Measurements from ENCODE around the gene ZNF821.
"Not testable (repeated sequence)": the region's sequence is repeated elsewhere in the genome, so short reads cannot be mapped to it uniquely, and the experiment has no call there.

Gene ZNF821, protein sequence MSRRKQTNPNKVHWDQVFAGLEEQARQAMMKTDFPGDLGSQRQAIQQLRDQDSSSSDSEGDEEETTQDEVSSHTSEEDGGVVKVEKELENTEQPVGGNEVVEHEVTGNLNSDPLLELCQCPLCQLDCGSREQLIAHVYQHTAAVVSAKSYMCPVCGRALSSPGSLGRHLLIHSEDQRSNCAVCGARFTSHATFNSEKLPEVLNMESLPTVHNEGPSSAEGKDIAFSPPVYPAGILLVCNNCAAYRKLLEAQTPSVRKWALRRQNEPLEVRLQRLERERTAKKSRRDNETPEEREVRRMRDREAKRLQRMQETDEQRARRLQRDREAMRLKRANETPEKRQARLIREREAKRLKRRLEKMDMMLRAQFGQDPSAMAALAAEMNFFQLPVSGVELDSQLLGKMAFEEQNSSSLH

DNA sequence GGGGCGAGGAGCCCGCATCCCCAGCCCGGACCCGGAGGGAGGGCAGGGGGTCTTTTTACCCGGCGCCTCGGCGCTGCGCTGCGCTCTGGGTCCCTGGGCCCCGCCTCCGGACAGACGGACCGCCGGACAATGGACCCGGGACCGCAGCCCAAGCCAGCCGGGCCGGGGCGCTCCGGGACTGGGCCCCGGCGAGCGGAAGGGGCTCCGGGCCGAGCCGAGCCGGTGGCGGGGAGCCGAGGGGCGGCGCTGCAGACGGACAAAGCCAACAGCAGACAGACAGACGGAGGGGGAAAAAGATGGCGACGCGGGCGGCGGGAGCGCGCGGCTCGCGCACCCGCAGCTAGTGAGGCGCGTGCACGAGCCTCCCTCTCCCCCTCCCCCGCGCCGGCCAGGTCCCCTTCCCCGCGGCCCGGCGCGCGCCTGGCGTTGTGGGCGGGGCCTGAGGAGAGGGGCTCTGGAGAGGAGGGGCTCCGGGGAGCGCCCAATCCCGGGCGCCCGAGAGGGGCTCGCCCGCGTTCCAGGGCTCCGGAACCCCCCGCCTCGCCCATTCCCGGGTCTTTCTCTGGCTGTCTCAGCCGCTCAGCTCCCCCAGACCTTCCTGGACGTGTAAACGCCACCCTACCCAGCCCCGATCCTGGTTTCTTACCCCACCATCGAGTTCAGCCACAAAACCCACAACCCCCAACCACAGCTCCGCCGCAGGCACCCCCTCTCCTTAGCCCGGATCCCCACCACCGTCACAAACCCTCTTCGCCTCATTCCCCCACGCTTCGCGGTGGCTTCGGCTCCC is at the start of gene ZNF821:
TSS of gene ZNF821 (minus strand) at position 334 of the 790 bp plus-strand sequence. CDS start 4,236 bp downstream, outside the sequence.
- peak; percentile 80 for DNase-seq

DNA sequence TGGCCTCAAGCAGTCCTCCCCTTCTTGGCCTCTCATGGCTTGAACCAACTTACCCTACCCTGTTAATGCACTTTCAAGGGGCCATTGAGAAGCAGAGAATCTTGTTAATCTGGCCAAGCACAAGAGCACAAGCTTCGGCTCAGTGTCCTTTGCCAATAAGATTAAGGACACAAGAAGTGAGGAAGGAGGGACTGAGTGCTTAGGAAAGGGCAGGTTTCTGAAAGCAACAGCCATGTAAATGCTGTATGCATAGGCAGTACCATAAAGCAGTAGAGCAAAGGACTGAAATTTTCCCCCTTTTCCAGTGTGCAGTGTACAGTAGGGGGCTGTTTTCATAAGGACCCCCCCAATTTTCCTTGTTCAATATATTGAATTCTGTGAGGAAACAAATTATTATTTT is 49.0 kb upstream of the ZNF821 start:
- no peak for DNase-seq

DNA sequence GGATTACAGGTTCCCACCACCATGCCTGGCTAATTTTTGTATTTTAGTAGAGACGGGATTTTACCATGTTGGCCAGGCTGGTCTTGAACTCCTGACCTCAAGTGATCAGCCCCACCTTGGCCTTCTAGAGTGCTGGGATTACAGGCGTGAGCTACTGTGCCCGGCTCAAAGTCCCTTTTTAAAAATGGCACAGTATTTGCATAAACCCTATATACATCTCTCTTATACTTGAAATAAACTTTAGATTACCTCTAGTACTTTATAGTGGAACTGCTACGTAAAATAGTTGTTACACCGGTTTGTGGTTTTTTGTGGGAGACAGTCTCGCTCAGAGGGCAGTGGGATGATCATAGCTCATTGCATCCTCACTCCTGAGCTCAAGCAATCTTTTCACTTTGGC is 47.6 kb upstream of the ZNF821 start:
- no peak for DNase-seq

DNA sequence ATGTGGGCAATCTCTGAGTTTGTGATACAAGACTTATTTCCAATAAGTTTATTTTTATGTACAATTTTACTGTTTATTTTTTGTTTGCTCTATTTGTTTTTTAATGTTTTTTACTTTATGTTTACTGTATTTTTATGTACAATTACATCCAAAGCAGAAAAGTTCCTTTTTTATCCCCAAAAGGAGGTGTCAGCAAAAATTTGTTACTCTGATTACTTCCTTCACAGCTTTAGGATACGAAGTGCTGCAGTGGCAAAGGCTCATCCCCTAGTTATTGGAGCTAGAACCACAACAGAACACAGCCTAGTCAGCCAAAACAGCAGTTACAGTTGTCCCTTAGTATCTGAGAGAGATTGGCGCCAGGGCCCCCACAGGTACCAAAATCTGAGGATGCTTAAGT is 47.0 kb upstream of the ZNF821 start:
- DNase-seq, result no peak

DNA sequence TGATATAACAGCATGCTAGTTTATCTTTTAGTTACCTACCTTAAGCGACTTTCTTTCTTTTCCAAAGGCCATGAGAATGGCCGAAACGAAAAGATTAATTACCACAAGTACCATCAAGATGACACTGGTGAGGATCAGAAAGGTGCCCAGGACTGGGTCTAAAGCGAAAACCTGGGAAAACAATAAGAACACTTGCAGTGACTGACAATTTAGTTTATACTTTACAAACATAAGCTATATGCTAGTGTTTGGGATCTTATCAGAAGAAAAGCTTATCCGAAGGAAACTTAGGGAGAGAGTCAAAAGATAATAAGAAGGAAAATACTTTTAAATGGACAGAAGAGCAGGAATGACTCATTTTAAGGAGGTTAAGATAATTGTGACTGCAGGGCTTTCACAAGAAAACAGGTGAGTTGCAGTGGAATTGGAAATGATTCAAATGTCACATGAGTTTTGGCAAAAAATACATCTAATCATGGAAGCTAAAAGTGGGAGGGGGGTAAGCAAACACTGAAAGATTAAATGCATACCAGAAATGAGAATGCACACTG is 46.1 kb upstream of the ZNF821 start:
- no peak for DNase-seq

DNA sequence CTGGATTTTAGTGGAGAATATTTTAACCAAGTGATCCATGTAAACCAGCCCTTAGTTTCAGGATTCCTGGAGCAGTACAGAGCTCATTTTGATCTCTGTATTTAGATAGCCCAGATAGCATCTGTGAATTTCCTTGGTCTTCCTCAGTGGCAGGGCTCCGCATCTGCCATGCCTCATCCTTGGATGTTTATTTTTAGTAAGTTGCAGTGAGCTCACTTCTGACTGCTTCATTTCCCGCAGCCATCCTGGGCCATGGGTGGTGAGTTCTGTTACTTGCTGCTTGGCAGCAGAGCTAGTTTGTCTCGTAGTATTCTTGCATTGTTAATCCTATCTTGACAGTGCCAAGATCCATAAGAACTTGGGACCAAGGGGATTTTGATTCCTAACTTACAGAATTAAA is 45.1 kb upstream of the ZNF821 start:
- peak; percentile 68 for DNase-seq

DNA sequence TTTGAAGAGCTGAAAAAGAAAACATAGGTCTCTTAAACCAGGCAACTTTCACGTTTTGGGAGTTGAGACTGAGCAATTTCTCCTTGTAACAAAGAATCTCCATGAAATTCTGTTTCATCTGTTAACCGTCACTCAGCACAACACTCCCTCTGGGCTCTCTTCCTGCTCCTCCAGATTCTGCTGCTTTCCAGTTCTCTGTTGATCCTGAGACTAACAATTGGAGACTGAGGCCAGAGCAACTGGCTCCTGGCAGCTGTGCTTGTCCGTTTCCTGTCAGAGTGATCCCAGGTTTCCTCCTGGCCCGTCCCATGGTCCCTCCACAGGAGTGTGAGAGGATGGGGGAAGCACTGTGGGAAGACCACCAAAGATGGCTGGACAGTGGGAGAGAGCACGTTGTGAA is 43.8 kb upstream of the ZNF821 start:
- no peak for DNase-seq

DNA sequence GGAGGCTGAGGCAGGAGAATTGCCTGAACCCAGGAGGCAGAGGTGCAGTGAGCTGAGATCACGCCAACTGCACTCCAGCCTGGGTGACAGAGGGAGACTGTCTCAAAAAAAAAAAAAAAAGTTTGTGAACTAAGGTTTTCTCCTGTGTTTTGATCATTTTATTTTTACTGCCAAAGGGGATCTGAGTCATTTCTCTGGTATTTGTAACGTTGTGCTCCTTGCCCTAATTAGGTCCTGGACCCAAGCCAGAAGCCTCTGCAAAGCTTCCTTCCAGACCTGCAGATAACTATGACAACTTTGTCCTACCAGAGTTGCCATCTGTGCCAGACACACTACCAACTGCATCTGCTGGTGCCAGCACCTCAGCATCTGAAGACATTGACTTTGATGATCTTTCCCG is 43.4 kb upstream of the ZNF821 start:
- peak; percentile 95 for DNase-seq

DNA sequence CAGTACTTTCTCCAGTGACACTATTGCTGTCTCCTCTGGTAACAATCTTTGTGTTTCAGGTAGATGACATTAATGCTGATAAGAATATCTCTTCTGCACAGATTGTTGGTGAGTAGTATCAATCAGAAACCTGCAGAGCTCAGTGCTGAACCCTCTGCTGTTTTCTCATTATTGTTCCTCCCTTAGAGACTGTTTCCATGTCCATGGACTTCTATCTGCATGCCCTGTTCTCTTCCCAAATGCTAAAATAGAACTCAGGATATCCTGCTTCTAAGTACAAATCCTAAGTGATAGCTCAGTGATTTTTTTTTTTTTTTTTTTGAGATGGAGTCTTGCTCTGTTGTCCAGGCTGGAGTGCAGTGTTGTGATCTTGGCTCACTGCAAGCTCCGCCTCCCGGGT is 40.7 kb upstream of the ZNF821 start:
- no peak for DNase-seq

DNA sequence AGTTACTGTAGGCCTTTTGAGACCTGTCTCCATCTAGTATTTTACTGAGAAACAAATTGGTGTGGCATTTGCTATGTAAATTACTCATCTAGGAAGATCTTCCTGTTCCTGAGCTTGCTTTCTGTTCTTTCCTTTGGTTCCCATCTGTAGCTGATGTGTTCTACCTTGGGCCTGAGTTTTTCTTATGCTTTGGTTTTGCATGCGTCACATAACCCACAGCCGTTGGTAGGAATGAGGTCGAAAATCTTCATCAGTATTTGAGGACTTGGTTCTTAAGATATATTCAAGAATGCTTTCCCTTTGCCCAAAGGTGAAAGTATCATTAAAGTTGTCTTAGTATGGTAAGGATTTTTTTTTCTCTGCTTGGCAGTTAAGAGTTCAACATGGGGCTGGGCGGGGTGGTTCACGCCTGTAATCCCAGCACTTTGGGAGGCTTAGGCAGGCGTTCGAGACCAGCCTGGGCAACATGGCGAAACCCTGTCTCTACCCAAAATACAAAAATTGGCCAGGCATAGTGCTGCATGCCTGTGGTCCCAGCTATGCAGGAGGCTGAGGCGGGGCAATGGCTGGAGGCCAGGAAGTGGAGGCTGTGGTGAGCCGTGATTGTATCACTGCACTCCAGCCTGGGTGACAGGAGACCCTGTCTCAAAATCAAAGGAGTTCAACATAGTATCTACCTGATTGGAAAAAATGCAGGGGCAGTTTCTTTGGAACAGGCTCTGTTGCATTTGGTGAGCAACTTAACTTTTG is 40.1 kb upstream of the ZNF821 start:
- peak; percentile 27 for DNase-seq

DNA sequence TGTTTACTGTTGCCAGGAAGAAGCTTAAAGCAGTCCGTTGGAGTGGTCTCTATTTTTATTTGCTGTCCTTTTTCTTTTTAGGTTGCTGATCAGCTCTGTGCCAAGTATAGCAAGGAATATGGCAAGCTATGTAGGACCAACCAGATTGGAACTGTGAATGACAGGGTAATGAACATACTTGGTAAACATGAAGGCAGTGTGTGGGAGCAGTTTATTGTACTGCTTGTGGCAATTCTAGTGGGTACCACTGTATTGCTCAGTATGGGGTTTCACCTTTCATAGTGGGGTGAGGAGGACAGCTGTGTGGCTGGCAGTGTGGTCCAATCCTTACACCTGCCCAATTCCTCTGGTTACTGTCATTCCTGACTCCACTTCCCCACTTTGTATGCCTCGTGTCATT is 36.7 kb upstream of the ZNF821 start:
- no peak for DNase-seq

DNA sequence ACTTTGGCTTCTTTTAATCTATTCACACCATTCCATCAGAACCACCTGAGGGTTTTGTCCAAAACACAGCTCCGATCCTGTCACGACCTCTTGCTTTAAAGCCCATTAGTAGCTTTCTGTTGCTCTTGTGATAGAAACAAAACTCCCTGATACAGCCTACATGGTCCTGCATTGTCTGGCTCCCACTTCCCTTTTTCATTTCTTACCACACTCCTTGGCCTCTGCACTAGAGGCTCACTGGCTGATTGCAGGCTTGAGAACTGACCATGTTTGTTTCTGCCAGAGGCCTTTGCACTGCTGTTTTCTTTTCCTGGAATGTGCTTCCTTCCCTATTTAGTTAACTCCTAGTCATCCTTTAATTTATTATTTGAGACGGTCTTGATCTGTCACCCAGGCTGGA is 35.1 kb upstream of the ZNF821 start:
- no peak for DNase-seq

DNA sequence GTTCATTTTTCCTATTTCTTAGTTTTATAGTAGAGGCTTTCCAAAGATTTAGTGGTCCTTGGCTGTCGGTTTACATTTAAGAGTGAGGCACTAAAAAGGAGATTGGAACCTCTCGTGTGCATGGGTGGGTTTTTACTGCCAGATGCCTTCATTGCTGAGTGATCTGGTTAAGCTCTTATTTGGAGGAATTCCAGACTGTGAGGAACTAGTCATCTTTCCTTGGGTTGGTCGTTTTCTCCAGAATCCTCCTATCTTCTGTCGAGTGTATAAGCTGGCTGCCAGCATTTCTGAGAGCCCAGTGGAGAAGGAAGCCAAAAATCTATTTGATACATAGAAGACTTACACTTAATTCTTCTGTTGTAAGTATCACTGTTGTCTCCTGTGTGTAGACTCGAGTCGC is 33.9 kb upstream of the ZNF821 start:
- peak; percentile 75 for DNase-seq

DNA sequence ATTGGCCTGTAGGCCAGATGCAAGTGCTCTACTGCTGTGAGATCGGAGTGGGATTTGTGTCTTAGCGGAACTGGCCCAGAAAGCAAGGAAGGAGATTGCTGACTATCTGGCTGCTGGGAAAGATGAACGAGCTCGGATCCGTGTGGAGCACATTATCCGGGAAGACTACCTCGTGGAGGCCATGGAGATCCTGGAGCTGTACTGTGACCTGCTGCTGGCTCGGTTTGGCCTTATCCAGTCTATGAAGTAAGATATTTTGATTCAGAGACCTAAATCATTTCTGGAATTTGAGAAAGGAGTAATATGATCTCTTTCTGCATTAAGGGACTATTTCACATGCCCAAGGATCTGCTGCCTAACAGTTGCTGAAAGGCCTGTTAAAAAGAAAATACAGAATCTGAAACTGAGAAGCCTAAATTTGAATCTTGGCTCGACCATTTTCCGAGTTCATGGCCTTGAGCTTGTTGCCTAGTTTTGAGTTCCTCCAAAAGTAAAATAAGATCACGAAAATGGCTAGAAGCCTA is 32.5 kb upstream of the ZNF821 start:
- peak; percentile 10 for DNase-seq

DNA sequence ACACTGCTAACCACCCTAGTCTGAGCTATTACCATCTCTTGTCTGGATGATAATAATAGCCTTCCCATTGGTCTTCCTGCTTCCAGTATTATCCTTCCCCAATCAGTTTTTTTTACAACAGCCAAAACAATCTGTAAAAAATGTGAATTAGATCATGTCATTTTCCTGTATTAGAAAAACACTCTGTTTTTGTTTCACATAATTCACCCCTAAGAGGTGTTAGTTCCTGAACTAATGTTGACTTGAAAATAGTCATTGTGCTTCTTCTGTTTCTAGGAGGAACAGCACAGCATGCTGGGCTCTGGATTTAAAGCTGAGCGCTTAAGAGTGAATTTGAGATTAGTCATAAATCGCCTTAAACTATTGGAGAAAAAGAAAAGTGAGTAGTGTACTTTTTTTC is 31.4 kb upstream of the ZNF821 start:
- DNase-seq, result no peak

DNA sequence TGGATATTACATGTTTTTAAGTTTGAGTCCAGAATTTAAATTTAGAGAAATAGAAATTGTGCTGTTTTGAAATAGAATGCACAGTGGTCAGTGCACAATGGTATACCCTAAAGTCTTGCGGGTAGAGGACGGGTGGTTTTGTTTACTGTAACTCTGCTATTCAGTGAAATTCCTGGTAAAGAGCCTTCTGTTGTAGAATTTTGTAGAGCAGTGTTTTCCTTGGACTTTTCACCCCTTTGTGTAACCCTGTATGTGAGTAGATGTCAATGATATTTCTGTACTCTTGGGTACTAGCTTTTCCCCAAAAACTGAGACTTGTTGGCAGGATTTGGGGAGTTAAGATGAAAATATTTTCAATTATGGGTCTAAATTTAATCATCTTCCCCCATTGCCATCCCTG is 30.8 kb upstream of the ZNF821 start:
- DNase-seq, result no peak

DNA sequence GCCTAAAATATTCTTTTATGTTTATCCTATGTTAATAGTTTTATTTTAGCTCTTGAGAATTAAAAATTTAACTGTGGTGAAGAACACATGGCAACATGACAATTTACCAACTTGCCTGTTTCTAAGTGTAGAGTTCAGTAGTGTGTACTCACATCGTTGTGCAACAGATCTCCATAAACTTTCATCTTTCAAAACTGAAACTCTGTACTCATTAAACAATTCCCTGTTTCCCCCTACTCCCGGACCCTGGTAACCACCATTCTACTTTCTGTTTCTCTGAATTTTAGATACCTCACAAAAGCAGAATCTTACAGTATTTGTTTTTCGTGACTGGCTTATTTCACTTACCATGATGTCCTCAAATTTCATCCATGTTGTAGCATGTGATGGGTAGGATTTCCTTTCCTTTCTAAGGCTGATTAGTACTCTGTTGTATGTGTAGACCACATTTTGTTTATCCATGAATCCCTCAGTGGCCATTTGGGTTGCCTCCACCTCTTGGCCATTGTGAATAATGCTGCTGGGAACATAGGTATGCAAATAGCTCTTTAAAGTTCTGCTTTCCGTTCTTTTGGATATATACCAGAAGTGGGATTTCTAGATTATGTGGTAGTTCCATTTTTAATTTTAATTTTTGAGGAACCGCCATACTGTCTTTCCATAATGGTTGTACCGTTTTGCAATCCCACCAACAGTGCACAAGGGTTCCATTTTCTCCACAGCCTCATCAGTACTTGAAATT is 28.7 kb upstream of the ZNF821 start:
- DNase-seq, result no peak

DNA sequence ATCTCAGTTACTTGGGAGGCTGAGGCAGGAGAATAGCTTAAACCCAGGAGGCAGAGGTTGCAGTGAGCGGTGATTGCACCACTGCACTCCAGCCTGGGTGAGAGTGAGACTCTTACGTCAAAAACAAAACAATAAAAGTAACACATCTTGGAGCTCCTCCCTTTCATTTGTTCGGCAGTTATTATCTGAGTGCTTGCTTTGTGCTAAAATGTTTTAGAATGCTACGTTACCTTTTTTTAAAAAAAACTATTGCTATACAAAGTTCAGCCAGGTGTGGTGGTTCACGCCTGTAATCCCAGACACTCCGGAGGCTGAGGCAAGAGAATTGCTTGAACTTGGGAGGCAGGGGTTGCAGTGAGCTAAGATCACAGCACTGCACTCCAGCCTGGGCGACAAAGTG is 27.1 kb upstream of the ZNF821 start:
- DNase-seq, result no peak

DNA sequence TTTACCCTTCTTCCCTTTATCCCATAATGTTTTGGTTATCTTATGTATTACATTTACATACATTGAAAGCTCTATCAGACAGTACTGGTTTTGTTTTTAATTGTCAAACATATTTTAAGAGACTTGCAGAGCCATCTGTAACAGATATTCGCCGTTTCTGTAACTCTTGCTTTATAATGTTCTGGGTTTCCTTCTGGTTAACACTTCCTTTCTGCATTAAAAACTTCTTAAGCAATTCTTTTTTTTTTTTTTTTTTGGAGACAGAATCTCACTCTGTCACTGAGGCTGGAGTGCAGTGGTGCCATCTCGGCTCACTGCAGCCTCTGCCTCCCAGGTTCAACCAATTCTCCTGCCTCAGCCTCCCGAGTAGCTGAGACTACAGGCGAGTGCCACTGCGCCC is 21.8 kb upstream of the ZNF821 start:
- DNase-seq, result not testable (repeated sequence)

DNA sequence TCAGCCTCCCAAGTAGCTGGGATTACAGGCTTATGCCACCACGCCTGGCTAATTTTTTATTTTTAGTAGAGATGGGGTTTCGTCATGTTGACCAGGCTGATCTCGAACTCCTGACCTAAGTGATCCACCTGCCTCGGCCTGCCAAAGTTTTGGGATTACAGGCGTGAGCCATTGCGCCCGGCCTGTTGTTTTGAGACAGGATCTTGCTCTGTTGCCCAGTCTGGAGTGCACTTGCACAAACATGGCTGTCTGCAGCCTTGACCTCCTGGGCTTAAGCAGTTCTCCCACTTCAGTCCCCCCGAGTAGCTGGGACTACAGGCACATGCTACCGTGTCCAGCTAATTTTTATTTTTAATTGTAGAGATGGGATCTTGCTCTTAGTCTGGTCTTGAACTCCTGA is 20.3 kb upstream of the ZNF821 start:
- no peak for DNase-seq

DNA sequence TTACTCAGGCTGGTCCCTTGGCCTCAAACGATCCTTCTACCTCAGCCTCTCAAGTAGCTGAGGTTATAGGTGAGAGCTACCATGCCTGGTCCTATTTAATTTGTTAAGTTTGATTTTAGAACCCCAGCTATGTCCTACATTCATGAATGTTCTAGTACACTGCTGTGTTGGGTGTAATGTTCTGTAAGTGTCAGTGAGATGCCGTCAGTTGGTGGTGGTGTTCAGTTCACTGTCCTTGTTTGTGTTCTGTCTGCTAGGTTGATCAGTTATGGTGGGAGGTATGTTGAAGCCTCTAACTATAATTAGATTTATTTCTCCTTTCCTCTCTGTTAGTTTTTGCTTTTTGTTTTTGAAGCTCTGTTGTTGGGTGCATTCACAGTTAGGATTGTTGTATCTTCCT is 19.6 kb upstream of the ZNF821 start:
- DNase-seq, result no peak

DNA sequence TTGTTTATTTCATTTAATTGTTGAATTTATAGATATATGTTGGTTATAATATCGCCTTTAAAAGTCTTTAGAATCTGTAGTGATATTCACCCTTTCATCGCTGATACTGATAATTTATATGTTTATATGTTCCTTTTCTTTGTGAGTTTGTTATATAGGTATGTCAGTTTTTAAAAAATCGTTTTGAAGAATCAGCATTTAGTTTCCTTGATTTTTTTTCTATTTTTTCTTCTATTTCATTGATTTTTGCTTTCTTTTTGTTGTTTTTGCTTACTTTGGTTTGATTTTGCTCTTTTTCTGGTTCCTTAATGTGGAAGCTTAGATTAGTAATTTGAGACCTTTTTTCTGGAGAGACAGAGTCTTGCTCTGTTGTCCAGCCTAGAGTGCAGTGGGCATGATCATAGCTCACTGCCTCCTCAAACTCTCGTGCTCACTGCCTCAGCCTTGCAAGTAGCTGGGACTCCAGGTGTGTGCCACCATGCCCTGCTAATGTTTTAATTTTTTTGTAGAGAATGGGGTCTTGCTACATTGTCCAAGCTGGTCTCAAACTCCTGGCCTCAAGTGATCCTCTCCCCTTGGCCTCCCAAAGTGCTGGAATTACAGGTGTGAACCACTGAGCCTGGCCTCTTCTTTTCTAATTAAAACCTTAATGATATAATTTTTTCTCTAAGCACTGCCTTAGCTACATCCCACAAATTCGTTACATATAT is 18.8 kb upstream of the ZNF821 start:
- no peak for DNase-seq
